Measurements from ENCODE around the gene CSNK1G1. TPM values are rescaled to one million over a fixed set of nuclear protein-coding genes. Genes with fewer than 3 reads are reported as not detected.
A peak's percentile ranks its signal among the peaks of the same experiment; 100 is the strongest.

CSNK1G1 gene
- total RNA-seq, 1 donor from 2014 or later = 37.0 TPM

DNA sequence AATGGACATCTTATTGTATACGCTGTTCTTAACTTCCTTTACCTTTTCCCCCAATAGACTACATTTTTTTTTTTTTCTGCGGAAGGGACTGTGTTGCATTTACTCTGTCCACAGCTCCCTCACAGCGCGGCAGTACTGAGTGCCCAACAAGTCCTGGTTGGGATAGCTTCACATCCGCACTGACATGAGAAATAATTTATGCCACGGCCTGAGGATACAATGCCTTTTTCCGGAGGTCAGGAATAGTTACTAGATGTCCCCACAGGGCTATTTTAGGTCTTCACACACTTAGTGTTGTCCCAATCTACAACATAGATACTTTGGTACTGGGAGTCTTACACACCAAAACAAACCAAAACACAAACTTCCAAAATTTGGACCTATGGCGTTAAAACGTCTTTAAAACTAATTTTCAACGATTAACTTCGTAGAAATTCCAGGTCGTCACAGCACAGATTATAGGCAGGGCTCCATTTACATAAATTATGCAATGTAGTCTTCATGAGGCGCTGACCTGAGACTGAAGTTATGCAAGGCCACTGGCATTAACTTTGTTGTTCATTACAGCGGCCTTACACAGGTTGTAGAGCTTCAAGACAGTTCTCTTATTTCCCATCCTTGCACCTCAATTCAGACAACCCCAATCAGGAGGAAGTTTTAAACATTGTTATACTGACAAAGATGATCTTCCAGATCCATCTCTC lies 192.2 kb downstream of the CSNK1G1 start:
- H3K4me1 ChIP-seq (ENCODE audit: insufficient read depth, low read length) = peaks cover 25% of the 10 kb centered on the region
- H3K9ac ChIP-seq (ENCODE audit: low read length) = peak overlapping the region; percentile 74
- TF ChIP-seq, protein P1, sequence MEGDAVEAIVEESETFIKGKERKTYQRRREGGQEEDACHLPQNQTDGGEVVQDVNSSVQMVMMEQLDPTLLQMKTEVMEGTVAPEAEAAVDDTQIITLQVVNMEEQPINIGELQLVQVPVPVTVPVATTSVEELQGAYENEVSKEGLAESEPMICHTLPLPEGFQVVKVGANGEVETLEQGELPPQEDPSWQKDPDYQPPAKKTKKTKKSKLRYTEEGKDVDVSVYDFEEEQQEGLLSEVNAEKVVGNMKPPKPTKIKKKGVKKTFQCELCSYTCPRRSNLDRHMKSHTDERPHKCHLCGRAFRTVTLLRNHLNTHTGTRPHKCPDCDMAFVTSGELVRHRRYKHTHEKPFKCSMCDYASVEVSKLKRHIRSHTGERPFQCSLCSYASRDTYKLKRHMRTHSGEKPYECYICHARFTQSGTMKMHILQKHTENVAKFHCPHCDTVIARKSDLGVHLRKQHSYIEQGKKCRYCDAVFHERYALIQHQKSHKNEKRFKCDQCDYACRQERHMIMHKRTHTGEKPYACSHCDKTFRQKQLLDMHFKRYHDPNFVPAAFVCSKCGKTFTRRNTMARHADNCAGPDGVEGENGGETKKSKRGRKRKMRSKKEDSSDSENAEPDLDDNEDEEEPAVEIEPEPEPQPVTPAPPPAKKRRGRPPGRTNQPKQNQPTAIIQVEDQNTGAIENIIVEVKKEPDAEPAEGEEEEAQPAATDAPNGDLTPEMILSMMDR (IDR thresholded peaks at IDR 0.05; ENCODE audit: insufficient read depth, low read depth, low read length) = no peak
- TF ChIP-seq EZH2 (IDR thresholded peaks at IDR 0.05; ENCODE audit: insufficient read depth, low read length) = no peak
- peak overlapping the region; percentile 63 for H3K4me3 ChIP-seq (ENCODE audit: insufficient read depth, low read depth, low read length)
- H3K36me3 ChIP-seq (ENCODE audit: insufficient read depth, low read length) = peaks cover 15% of the 10 kb centered on the region
- peaks cover 19% of the 10 kb centered on the region for H3K36me3 Mint-ChIP-seq (ENCODE audit: low read depth, unreplicated experiment)
- peak overlapping the region; percentile 87 for H3K4me2 ChIP-seq (ENCODE audit: low read length)
- no peaks in the 10 kb centered on the region for H3K27me3 Mint-ChIP-seq (ENCODE audit: low read depth, unreplicated experiment)
- no peaks in the 10 kb centered on the region for H3K27me3 ChIP-seq (ENCODE audit: insufficient read depth, low read length)
- H3K4me3 Mint-ChIP-seq (ENCODE audit: unreplicated experiment) = peak overlapping the region; percentile 81
- no peaks in the 10 kb centered on the region for H3K9me3 ChIP-seq (ENCODE audit: insufficient read depth, low read depth, low read length)
- peaks cover 25% of the 10 kb centered on the region for H3K4me1 Mint-ChIP-seq (ENCODE audit: low read depth, unreplicated experiment)
- no peaks in the 10 kb centered on the region for H3K9me3 Mint-ChIP-seq (ENCODE audit: unreplicated experiment)
- DNase-seq (ENCODE audit: low read depth) = no peak
- peaks cover 39% of the 10 kb centered on the region for H3K79me2 ChIP-seq (ENCODE audit: insufficient read depth, low read length)
- H2AFZ ChIP-seq (ENCODE audit: low read depth, low read length) = peak overlapping the region; percentile 76
- no peak for FAIRE-seq
- H3K27ac ChIP-seq (ENCODE audit: low read depth, low read length) = peak overlapping the region; percentile 66
- peaks cover 34% of the 10 kb centered on the region for H4K20me1 ChIP-seq (ENCODE audit: insufficient read depth, low read length)
- H3K27ac Mint-ChIP-seq (ENCODE audit: unreplicated experiment) = peak overlapping the region; percentile 34

DNA sequence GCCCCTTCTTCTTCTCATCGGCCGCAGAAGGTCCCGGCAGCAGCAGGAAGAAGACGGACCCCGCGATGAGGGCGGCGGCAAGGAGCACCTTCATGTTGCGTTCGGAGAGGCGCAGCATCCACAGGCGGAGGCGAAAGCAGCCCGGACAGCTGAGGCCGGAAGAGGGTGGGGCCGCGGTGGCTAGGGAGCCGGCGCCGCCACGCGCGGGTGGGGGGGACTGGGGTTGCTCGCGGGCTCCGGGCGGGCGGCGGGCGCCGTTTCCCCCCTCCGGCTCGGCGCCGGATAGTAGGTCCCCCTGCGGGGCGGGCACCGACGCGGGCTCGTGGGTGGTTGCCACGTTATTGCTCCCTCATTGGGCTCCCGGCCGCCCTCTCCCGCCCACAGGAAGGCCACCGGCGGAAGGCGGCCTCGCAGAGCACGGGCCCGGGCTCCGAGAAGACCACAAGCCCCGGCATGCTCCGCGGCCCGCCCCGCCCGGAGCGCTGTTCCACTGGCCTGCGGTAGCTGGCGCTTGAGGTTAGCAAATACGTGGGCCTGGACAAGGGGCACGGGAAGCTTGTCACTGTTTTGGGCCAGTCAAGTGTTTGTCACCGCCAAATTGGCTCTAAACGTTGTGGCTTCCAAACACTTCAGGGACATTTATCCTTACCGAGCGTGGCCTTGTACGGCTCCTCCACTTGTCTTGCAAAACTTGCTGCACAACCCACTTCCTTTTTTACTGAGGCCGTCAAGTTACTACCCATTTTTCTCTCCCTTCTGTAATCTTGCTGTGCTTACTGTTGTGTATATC lies 192.9 kb downstream of the CSNK1G1 start, which contains the start of gene PPIB:
TSS of gene PPIB (minus strand) at position 154 of the 790 bp plus-strand sequence. CDS start at position 118, 36 bp downstream.
- H3K27ac Mint-ChIP-seq (ENCODE audit: unreplicated experiment) = peak within 1 kb of the TSS; percentile 91
- peaks cover 31% of the 10 kb centered on the region for H3K4me1 Mint-ChIP-seq (ENCODE audit: low read depth, unreplicated experiment)
- DNase-seq (ENCODE audit: low read depth) = peak; percentile 94

More for the DNA sequence above, 192.9 kb downstream of the CSNK1G1 start, which contains the start of gene PPIB:
- no peaks in the 10 kb centered on the region for H3K9me3 ChIP-seq (ENCODE audit: insufficient read depth, low read depth, low read length)
- H3K4me3 ChIP-seq (ENCODE audit: insufficient read depth, low read depth, low read length) = peak within 1 kb of the TSS; percentile 87
- Mint-ChIP-seq H3K4me3 (ENCODE audit: unreplicated experiment) (peak within 1 kb of the TSS; percentile 92), H3K36me3 (ENCODE audit: low read depth, unreplicated experiment) (peaks cover 22% of the 10 kb centered on the region), H3K27me3 (ENCODE audit: low read depth, unreplicated experiment) (no peaks in the 10 kb centered on the region), H3K9me3 (ENCODE audit: unreplicated experiment) (no peaks in the 10 kb centered on the region)
- H3K36me3 ChIP-seq (ENCODE audit: insufficient read depth, low read length) = peaks cover 22% of the 10 kb centered on the region
- peaks cover 25% of the 10 kb centered on the region for H3K4me1 ChIP-seq (ENCODE audit: insufficient read depth, low read length)
- no peak for FAIRE-seq
- peak within 1 kb of the TSS; percentile 85 for H3K27ac ChIP-seq (ENCODE audit: low read depth, low read length)
- H3K9ac ChIP-seq (ENCODE audit: low read length) = peak within 1 kb of the TSS; percentile 92
- H3K4me2 ChIP-seq (ENCODE audit: low read length) = peak within 1 kb of the TSS; percentile 99
- peaks cover 47% of the 10 kb centered on the region for H3K79me2 ChIP-seq (ENCODE audit: insufficient read depth, low read length)
- no peak for TF ChIP-seq EZH2 (IDR thresholded peaks at IDR 0.05; ENCODE audit: insufficient read depth, low read length)
- TF ChIP-seq, protein P1 (IDR thresholded peaks at IDR 0.05; ENCODE audit: insufficient read depth, low read depth, low read length) = peak; percentile 21
- H4K20me1 ChIP-seq (ENCODE audit: insufficient read depth, low read length) = peaks cover 41% of the 10 kb centered on the region
- H2AFZ ChIP-seq (ENCODE audit: low read depth, low read length) = peak within 1 kb of the TSS; percentile 76
- no peaks in the 10 kb centered on the region for H3K27me3 ChIP-seq (ENCODE audit: insufficient read depth, low read length)
